ENCODE results near the gene PHLDB3. TPM values are rescaled to one million over a fixed set of nuclear protein-coding genes. Genes with fewer than 3 reads are reported as not detected.
"Not testable (repeated sequence)": the region's sequence is repeated elsewhere in the genome, so short reads cannot be mapped to it uniquely, and the experiment has no call there.

PHLDB3 gene
- total RNA-seq, 4 donors from 2014 or later, result 2.0 to 8.7 (median 3.9) TPM

DNA sequence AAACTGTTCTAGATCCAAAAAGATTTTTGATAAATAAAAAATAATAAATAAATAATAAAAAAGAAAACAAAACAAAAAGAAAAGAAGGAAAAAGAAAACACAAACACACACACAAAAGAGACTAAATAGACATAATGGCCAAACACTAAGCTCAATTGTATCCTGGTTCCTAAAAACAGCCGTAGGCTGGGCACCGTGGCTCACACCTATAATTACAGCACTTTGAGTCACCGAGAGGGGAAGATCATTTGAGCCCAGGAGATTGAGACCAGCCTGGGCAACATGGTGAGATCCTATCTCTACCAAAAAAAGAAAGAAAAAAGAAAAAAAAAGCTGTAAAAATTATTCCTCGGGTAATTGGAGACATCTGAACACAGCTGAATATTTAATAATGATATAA lies 13.5 kb upstream of the PHLDB3 start:
- DNase-seq (ENCODE audit: low spot score), result no peak
- no peak for ATAC-seq (ENCODE audit: low FRiP score)
- TF ChIP-seq, protein P1, sequence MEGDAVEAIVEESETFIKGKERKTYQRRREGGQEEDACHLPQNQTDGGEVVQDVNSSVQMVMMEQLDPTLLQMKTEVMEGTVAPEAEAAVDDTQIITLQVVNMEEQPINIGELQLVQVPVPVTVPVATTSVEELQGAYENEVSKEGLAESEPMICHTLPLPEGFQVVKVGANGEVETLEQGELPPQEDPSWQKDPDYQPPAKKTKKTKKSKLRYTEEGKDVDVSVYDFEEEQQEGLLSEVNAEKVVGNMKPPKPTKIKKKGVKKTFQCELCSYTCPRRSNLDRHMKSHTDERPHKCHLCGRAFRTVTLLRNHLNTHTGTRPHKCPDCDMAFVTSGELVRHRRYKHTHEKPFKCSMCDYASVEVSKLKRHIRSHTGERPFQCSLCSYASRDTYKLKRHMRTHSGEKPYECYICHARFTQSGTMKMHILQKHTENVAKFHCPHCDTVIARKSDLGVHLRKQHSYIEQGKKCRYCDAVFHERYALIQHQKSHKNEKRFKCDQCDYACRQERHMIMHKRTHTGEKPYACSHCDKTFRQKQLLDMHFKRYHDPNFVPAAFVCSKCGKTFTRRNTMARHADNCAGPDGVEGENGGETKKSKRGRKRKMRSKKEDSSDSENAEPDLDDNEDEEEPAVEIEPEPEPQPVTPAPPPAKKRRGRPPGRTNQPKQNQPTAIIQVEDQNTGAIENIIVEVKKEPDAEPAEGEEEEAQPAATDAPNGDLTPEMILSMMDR (IDR thresholded peaks at IDR 0.05), result no peak

DNA sequence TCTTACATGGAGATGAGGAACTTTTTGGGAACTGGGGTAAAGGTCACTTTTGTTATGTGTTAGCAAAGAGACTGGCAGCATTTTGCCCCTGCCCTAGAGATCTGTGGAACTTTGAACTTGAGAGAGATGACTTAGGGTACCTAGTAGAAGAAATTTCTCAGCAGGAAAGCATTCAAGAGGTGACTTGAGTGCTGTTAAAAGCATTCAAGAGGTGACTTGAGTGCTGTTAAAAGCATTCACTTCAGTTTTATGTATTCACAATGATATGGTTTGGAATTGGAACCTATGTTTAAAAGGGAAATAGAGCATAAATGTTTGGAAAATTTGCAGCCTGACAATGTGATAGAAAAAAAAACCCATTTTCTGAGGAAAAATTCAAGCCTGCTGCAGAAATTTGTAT lies 7.9 kb upstream of the PHLDB3 start:
- ATAC-seq (ENCODE audit: low FRiP score); DNase-seq (ENCODE audit: low spot score): not testable (repeated sequence)

DNA sequence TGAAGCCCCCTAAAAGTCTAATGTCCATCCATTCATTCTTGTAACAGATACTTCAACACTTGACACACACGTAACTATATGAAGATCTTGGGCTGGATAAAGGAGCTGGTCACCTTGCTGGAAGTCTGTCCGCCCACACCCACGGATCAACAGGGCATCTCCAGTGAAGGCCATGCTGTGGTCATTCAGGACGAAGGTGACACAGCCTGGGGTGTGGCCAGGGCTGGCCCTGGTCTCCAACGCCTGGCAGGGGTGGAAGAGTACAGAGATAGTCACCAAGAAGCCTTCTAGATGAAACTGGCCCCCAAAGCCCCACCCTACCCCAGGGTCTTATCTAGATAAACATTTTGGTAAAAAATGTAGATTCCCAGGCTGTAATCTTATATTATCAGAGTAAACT lies 6.8 kb upstream of the PHLDB3 start:
- DNase-seq (ENCODE audit: low spot score), result no peak
- TF ChIP-seq, protein P1 (IDR thresholded peaks at IDR 0.05), result no peak
- no peak for ATAC-seq (ENCODE audit: low FRiP score)

DNA sequence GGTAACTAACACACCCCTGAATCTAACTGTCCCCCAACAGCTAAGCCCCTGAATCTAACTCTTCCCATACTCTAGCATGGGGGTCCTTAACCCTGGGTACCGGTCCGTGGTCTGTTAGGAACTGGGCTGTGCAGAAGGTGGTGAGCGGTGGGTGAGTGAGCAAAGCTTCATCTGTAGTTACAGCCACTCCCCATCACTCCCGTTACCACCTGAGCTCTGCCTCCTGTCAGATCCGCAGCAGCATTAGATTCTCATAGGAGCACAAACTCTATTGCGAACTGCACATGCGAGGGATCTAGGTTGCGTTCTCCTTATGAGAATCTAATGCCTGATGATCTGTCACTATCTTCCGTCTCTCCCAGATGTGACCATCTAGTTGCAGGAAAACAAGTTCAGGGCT lies 6.2 kb upstream of the PHLDB3 start:
- no peak for DNase-seq (ENCODE audit: low spot score)
- TF ChIP-seq, protein P1 (IDR thresholded peaks at IDR 0.05), result no peak
- no peak for ATAC-seq (ENCODE audit: low FRiP score)

DNA sequence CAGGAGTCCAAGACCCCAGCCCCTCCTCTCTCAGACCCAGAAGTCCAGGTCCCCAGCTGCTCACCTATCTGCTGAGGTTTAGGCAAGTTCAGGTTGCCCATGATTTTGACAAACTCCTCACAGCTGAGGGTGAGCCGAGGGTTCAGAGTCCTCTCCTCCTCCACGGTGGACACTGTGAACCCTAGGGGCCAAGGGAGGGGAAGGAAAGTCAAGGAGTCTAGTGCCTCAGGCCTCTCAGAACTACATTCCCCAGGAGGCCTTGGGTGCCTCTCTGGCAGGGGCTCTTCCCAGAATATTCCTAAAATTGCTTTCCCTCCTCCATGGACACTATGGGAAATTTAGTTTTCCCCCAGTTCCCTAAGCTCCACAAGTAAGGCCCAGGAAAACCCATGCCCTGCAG lies 3.3 kb upstream of the PHLDB3 start:
- no peak for ATAC-seq (ENCODE audit: low FRiP score)
- TF ChIP-seq, protein P1 (IDR thresholded peaks at IDR 0.05), result no peak
- DNase-seq (ENCODE audit: low spot score), result no peak

DNA sequence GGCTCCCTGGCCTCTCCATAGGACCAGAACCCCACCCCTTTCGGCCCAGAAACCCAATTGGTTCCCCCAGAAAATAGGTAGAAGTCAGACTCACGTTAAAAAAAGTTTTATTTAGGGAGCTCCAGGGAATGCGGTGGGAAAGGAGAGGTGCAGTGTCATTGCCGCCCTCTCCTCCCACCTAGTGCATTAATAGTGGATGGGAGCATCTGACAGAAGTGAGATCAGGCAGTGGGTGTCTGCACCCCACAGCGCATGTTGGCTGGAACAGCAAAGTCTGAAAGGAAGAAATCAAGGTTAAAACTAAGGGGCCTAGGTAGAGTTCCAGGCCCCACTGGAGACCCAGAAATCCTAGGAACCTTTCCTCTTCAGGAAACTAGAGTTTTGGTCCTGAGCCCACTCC lies 2.1 kb upstream of the PHLDB3 start:
- DNase-seq (ENCODE audit: low spot score) (no peak), ATAC-seq (ENCODE audit: low FRiP score) (no peak)
- TF ChIP-seq, protein P1 (IDR thresholded peaks at IDR 0.05), result no peak

DNA sequence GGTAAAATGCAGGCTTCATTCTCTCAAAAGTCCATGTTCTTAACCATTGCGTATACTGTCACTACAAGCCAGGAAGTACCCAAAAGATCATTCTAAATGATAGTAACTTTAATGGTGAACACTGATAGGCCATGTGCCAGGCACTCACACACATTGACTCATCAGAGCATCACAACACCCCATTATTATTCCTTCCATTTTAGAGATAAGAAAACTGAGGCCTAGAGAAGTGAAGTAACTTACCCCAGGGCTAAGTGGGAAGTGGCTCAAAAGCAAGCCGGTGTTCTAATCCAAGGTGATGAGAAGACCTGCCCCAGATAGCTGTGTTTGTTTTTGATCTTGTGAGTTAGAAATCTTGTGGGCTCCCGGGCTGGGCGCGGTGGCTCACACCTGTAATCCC lies 1.4 kb upstream of the PHLDB3 start:
- no peak for DNase-seq (ENCODE audit: low spot score)
- TF ChIP-seq, protein P1 (IDR thresholded peaks at IDR 0.05), result no peak

DNA sequence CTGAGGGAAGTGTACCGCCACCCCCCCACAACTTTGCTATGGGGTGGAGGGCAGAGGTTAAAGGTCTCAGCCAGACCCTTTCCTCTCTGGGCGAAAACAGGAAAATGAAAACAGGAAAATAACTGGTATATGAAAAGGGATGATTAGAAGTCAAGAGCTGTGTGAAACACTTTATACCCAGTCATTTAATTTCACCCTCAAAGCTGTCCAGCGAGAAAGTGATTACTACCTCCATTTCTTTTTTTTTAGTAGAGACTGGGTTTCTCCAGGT lies 575 bp upstream of the PHLDB3 start:
- TF ChIP-seq, protein P1 (IDR thresholded peaks at IDR 0.05), result no peak
- no peak for ATAC-seq (ENCODE audit: low FRiP score)
- no peak for DNase-seq (ENCODE audit: low spot score)

More for the DNA sequence above, 1.4 kb upstream of the PHLDB3 start:
- ATAC-seq (ENCODE audit: low FRiP score), result no peak
